Naive thymus-derived CD8-positive, alpha-beta T cell (primary cell): ENCODE results near the gene RNF144A. TPM values are rescaled to one million over a fixed set of nuclear protein-coding genes. Genes with fewer than 3 reads are reported as not detected.

Experiments used
- ATAC-seq, 2 donors: fragments of 150-1000 bp; cut with Tn5 transposase in 1 of 2; sonication (Bioruptor Pico), chemical (Tn5 transposase) in 1 of 2; 1 replicate in 1 of 2; 2 replicates in 1 of 2; pipeline ENCODE4 v1.10.0; 2021; ENCODE audit warnings: mild to moderate bottlenecking in 2 of 2, moderate library complexity in 2 of 2
- POLR2A ChIA-PET: fragments of 350-600 bp; sonication (Branson Sonifier 250); formaldehyde crosslinking; loops from one replicate; lab custom pipeline; 2021; ENCODE audit warnings: antibody characterized with exemption; lab: Charles Lee
- DNase-seq, 10 donors: peaks; one replicate each; pipeline versions ENCODE4 v3.0.0 to v3.0.0-alpha.2; 2020 to 2022
- H3K27ac Mint-ChIP-seq, 10 donors: one replicate each; pipeline ENCODE4 v1.8.0; 2020 to 2022; ENCODE audit warnings: mild to moderate bottlenecking in 10 of 10, mixed read lengths in 10 of 10, moderate library complexity in 4 of 10, inconsistent platforms in 1 of 10
- H3K27me3 Mint-ChIP-seq, 5 donors: one replicate each; pipeline ENCODE4 v1.8.0; 2021 to 2022; ENCODE audit warnings: mixed read lengths in 5 of 5
- H3K36me3 Mint-ChIP-seq, 3 donors: one replicate each; pipeline ENCODE4 v1.8.0; 2020 to 2022; ENCODE audit warnings: mixed read lengths in 3 of 3, mild to moderate bottlenecking in 2 of 3, inconsistent platforms in 1 of 3
- H3K4me1 Mint-ChIP-seq, 4 donors: one replicate each; pipeline ENCODE4 v1.8.0; 2021 to 2022; ENCODE audit warnings: mixed read lengths in 4 of 4
- H3K4me3 Mint-ChIP-seq, 10 donors: one replicate each; pipeline ENCODE4 v1.8.0; 2020 to 2022; ENCODE audit warnings: mild to moderate bottlenecking in 10 of 10, mixed read lengths in 10 of 10, moderate library complexity in 6 of 10, inconsistent platforms in 1 of 10
- H3K9me3 Mint-ChIP-seq, 9 donors: one replicate each; pipeline ENCODE4 v1.8.0; 2020 to 2022; ENCODE audit warnings: mixed read lengths in 9 of 9, mild to moderate bottlenecking in 3 of 9, inconsistent platforms in 1 of 9, moderate library complexity in 1 of 9
- polyA plus RNA-seq, 3 donors: library from polyadenylated mRNA; unstranded; fragments of 300-500 nt; fragmentation: Illumina TruSeq; gene quantifications; one replicate each; pipeline ENCODE4 v1.2.3, GENCODE V29; 2021
- total RNA-seq, 8 experiments: library from RNA in 2 of 8; stranded (reverse) in 2 of 8; gene quantifications; one replicate each; pipeline ENCODE4 v1.2.3 and lab custom pipeline; 2021 to 2026

RNF144A gene
- total RNA-seq: 10 to 100 TPM; 39.5 to 42.7 TPM
- 10 to 100 TPM; 10.3 to 15.5 (median 15.2) TPM for polyA plus RNA-seq
- total RNA-seq (lab: John Stamatoyannopoulos, UW): 69.9 to 201 (median 135) reads per million in 6 experiments

DNA sequence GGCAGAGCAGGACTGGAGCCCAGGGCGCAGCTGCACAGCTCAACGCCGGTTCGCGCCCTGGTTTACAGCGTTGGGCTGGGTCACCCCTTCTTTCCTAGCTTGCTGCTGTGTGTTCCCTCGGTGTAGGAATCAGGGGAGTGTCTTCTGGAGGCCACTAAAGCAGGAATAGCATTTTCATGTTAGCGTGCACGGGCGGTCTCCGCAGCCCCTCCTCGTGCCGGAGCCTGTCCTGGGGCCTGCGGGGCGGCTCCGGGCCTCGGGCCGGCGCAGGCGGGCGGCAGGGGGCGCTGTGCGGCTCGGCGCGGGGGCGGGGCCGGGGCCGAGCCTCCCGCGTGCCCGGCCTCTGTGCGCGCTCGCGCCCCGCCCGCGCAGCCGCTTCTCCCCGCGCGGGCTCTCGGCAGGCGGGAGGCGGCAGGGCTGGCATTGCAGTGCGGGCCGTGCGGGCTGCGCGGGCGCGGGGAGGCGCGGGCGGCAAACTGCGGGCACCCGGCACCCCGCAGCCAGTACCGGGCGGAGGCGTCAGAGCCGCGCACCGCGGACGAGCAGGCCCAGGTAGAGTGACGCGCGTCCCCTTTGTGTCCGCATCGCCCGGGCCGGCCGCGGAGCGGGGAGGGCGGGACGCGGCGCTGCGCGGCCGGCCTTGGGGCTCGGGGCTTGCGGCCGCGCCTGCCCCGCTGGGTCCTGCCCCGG lies at the start of gene RNF144A:
RNF144A (plus strand) TSS at position 342 of the 690 bp plus-strand sequence. CDS start 79,515 bp downstream, outside the sequence.
- ATAC-seq (peak; percentile 73 to 76), DNase-seq (peak; percentile 57 to 89 (median 78))
- Mint-ChIP-seq H3K4me1 (peaks cover 46 to 85% (median 77%) of the 10 kb centered on the region in 4 donors), H3K27me3 (no peaks in the 10 kb centered on the region), H3K36me3 (peaks cover 0 to 4% (median 2%) of the 10 kb centered on the region in 3 donors), H3K9me3 (peaks cover 0 to 3% (median 0%) of the 10 kb centered on the region in 9 donors), H3K4me3 (peak within 1 kb of the TSS; percentile 72 to 89 (median 78)), H3K27ac (peak within 1 kb of the TSS; percentile 36 to 92 (median 82))
- POLR2A ChIA-PET: interaction anchor here (1.0 to 6.7 kb wide), 6 partner anchors 7 to 1765 kb away, joined by 4 to 55 read pairs (median 6); partner anchors contain the start of genes ID2 and RSAD2

- peak overlapping the region in 8 of 10 donors; percentile 1 to 59 (median 24) for H3K4me3 Mint-ChIP-seq
- peaks cover 0 to 3% (median 0%) of the 10 kb centered on the region in 3 donors for H3K36me3 Mint-ChIP-seq
- peak overlapping the region in 9 of 10 donors; percentile 1 to 73 (median 32) for H3K27ac Mint-ChIP-seq
- DNase-seq (no peak), ATAC-seq (peak in 1 of 2 donors; percentile 35)
- POLR2A ChIA-PET: no interaction called here
- H3K9me3 Mint-ChIP-seq: peaks cover 0 to 4% (median 0%) of the 10 kb centered on the region in 9 donors
- H3K27me3 Mint-ChIP-seq: no peaks in the 10 kb centered on the region
- peaks cover 11 to 53% (median 35%) of the 10 kb centered on the region in 4 donors for H3K4me1 Mint-ChIP-seq
Observed at GRCh38 chr2:6872394-6872793, 44.8 kb upstream of the RNF144A start.

GRCh38 chr2:6874032-6874431 lies 43.2 kb upstream of the RNF144A start:
- peaks cover 0 to 3% (median 0%) of the 10 kb centered on the region in 3 donors for H3K36me3 Mint-ChIP-seq
- H3K4me1 Mint-ChIP-seq: peaks cover 20 to 61% (median 47%) of the 10 kb centered on the region in 4 donors
- POLR2A ChIA-PET: interaction anchor here (7.1 kb wide), 1 partner anchor 8 kb away, joined by 61 read pairs; the partner anchor contains the start of gene CMPK2
- H3K4me3 Mint-ChIP-seq: no peak overlapping the region
- no peaks in the 10 kb centered on the region for H3K27me3 Mint-ChIP-seq
- peaks cover 0 to 4% (median 0%) of the 10 kb centered on the region in 9 donors for H3K9me3 Mint-ChIP-seq
- H3K27ac Mint-ChIP-seq: peak overlapping the region in 4 of 10 donors; percentile 12 to 87 (median 70)
- DNase-seq (no peak), ATAC-seq (no peak)

- POLR2A ChIA-PET: interaction anchor here (2.0 to 7.1 kb wide), 2 partner anchors 11 to 38 kb away, joined by 11 to 61 read pairs; partner anchors contain the start of gene CMPK2
- peaks cover 36 to 82% (median 66%) of the 10 kb centered on the region in 4 donors for H3K4me1 Mint-ChIP-seq
- DNase-seq (no peak), ATAC-seq (no peak)
- peaks cover 0 to 3% (median 0%) of the 10 kb centered on the region in 3 donors for H3K36me3 Mint-ChIP-seq
- H3K4me3 Mint-ChIP-seq: peak overlapping the region in 5 of 10 donors; percentile 87 to 98 (median 92)
- peak overlapping the region in 4 of 10 donors; percentile 16 to 98 (median 62) for H3K27ac Mint-ChIP-seq
- peaks cover 0 to 4% (median 0%) of the 10 kb centered on the region in 9 donors for H3K9me3 Mint-ChIP-seq
- H3K27me3 Mint-ChIP-seq: no peaks in the 10 kb centered on the region
Observed at GRCh38 chr2:6876309-6876708, 40.9 kb upstream of the RNF144A start.

- Mint-ChIP-seq H3K27ac (peak within 1 kb of the TSS; percentile 86 to 98 (median 93)), H3K4me1 (peaks cover 34 to 88% (median 68%) of the 10 kb centered on the region in 4 donors), H3K36me3 (peaks cover 0 to 5% (median 0%) of the 10 kb centered on the region in 3 donors), H3K27me3 (no peaks in the 10 kb centered on the region), H3K4me3 (peak within 1 kb of the TSS; percentile 85 to 98 (median 90)), H3K9me3 (peaks cover 0 to 4% (median 0%) of the 10 kb centered on the region in 9 donors)
- DNase-seq (peak in 7 of 10 donors; percentile 9 to 68 (median 38)), ATAC-seq (peak; percentile 81 to 84)
- POLR2A ChIA-PET: interaction anchor here (0.6 to 7.1 kb wide), 8 partner anchors 9 to 181 kb away, joined by 3 to 61 read pairs (median 4); partner anchors contain the start of genes CMPK2 and RNF144A
Observed at GRCh38 chr2:6877402-6878304, 39.6 kb upstream of the RNF144A start, which contains the start of gene RSAD2. Gene RSAD2 (plus strand): TSS chr2:6877777. CDS start chr2:6877801, 24 bp downstream.

- Mint-ChIP-seq H3K9me3 (peaks cover 0 to 4% (median 0%) of the 10 kb centered on the region in 9 donors), H3K27me3 (no peaks in the 10 kb centered on the region), H3K36me3 (peaks cover 0 to 10% (median 0%) of the 10 kb centered on the region in 3 donors), H3K27ac (peak overlapping the region; percentile 67 to 98 (median 86)), H3K4me3 (peak overlapping the region; percentile 81 to 98 (median 89)), H3K4me1 (peaks cover 27 to 80% (median 60%) of the 10 kb centered on the region in 4 donors)
- no peak for DNase-seq
- no peak for ATAC-seq
- POLR2A ChIA-PET: interaction anchor here (0.6 to 7.1 kb wide), 6 partner anchors 10 to 44 kb away, joined by 3 to 61 read pairs (median 5); partner anchors contain the start of gene CMPK2
Observed at GRCh38 chr2:6878549-6878948, 38.7 kb upstream of the RNF144A start.

- H3K4me3 Mint-ChIP-seq: peak overlapping the region; percentile 74 to 98 (median 88)
- no peaks in the 10 kb centered on the region for H3K27me3 Mint-ChIP-seq
- ATAC-seq (no peak), DNase-seq (no peak)
- H3K36me3 Mint-ChIP-seq: peaks cover 0 to 13% (median 0%) of the 10 kb centered on the region in 3 donors
- H3K9me3 Mint-ChIP-seq: peaks cover 0 to 2% (median 0%) of the 10 kb centered on the region in 9 donors
- peak overlapping the region; percentile 67 to 98 (median 86) for H3K27ac Mint-ChIP-seq
- peaks cover 28 to 78% (median 58%) of the 10 kb centered on the region in 4 donors for H3K4me1 Mint-ChIP-seq
- POLR2A ChIA-PET: interaction anchor here (0.6 to 7.1 kb wide), 4 partner anchors 11 to 179 kb away, joined by 3 to 61 read pairs (median 4); partner anchors contain the start of gene CMPK2
Observed at GRCh38 chr2:6879011-6879410, 38.2 kb upstream of the RNF144A start.

DNA sequence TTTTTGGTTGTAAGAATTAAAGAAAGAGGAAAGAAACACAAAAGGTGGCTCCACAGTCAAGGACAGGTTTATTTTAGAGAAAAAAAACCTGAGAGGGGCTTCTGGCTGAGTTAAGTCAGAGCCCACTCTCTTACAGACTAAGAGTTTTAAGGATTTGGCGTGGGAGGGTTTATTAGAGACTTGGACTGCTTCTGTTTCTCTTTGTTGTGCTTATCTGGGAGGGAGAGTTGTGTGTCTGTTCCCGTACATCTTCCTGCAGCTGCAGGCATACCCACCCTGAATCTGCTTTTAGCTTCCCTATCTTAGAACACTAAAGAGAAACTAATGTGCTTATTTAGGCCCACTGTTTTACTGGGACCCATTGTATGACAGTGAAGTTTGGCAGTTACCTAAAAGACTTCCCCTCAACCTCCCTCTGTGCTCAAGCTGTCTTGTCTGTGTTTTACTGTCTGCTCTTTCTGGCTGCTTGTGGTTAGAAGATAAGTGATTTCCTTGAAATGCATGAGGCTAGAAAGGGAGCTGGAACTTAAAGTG lies 36.9 kb upstream of the RNF144A start:
- no peaks in the 10 kb centered on the region for H3K9me3 Mint-ChIP-seq
- H3K27ac Mint-ChIP-seq: peak overlapping the region; percentile 73 to 98 (median 95)
- no peaks in the 10 kb centered on the region for H3K27me3 Mint-ChIP-seq
- DNase-seq (peak in 5 of 10 donors; percentile 4 to 54 (median 47)), ATAC-seq (peak; percentile 61 to 65)
- peak overlapping the region; percentile 67 to 98 (median 81) for H3K4me3 Mint-ChIP-seq
- POLR2A ChIA-PET: interaction anchor here (1.2 to 7.1 kb wide), 2 partner anchors 15 to 178 kb away, joined by 3 to 61 read pairs; partner anchors contain the start of gene CMPK2
- peaks cover 30 to 69% (median 55%) of the 10 kb centered on the region in 4 donors for H3K4me1 Mint-ChIP-seq
- peaks cover 0 to 20% (median 0%) of the 10 kb centered on the region in 3 donors for H3K36me3 Mint-ChIP-seq

- peak overlapping the region in 8 of 10 donors; percentile 23 to 98 (median 62) for H3K4me3 Mint-ChIP-seq
- peaks cover 0 to 25% (median 0%) of the 10 kb centered on the region in 3 donors for H3K36me3 Mint-ChIP-seq
- no peaks in the 10 kb centered on the region for H3K9me3 Mint-ChIP-seq
- DNase-seq (no peak), ATAC-seq (no peak)
- POLR2A ChIA-PET: interaction anchor here (7.1 kb wide), 1 partner anchor 15 kb away, joined by 61 read pairs; the partner anchor contains the start of gene CMPK2
- H3K4me1 Mint-ChIP-seq: peaks cover 30 to 63% (median 54%) of the 10 kb centered on the region in 4 donors
- H3K27me3 Mint-ChIP-seq: no peaks in the 10 kb centered on the region
- H3K27ac Mint-ChIP-seq: peak overlapping the region; percentile 2 to 98 (median 74)
Observed at GRCh38 chr2:6881046-6881445, 36.2 kb upstream of the RNF144A start.

- DNase-seq: no peak
- POLR2A ChIA-PET: no interaction called here
- Mint-ChIP-seq H3K4me1 (peaks cover 30 to 59% (median 52%) of the 10 kb centered on the region in 4 donors), H3K4me3 (peak overlapping the region in 1 of 10 donors; percentile 98), H3K27me3 (no peaks in the 10 kb centered on the region), H3K9me3 (no peaks in the 10 kb centered on the region), H3K27ac (peak overlapping the region in 7 of 10 donors; percentile 8 to 98 (median 72)), H3K36me3 (peaks cover 0 to 28% (median 0%) of the 10 kb centered on the region in 3 donors)
- no peak for ATAC-seq
Observed at GRCh38 chr2:6881516-6881915, 35.7 kb upstream of the RNF144A start.
